Measurements from ENCODE around the gene PRKCE. TPM values are rescaled to one million over a fixed set of nuclear protein-coding genes. Genes with fewer than 3 reads are reported as not detected.

PRKCE gene
- total RNA-seq, 1 experiment from 2014 or later: 2.4 TPM

DNA sequence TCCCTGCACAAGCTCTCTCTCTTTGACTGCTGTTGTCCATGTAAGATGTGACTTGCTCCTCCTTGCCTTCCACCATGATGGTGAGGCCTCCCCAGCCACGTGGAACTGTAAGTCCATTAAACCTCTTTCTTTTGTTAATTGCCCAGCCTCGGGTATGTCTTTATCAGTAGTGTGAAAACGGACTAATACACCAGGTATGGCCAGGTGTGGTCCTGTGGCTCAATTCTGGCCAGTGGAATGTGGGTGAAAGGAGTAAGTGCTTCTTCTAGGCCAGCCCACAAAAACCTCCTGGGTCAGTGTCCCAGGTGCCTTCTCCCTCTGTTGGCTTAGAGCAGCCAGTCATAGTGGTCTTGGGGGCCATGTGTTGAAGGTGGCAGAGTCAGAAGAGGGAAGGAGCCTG is 57.0 kb downstream of the PRKCE start:
- Histone ChIP-seq H3K27ac (ENCODE audit: low read depth, low read length, poor library complexity, severe bottlenecking) (no peak overlapping the region), H3K27me3 (replicated peaks; ENCODE audit: insufficient read depth, low read depth, low read length, poor library complexity) (peaks cover 4% of the 10 kb centered on the region), H3K4me3 (ENCODE audit: low read depth, low read length, poor library complexity, severe bottlenecking) (no peak overlapping the region), H3K36me3 (ENCODE audit: insufficient read depth, low read length, poor library complexity, severe bottlenecking) (no peaks in the 10 kb centered on the region), H3K4me1 (ENCODE audit: insufficient read depth, low read length, poor library complexity, severe bottlenecking) (no peaks in the 10 kb centered on the region), H3K9me3 (ENCODE audit: low read depth, low read length, poor library complexity, severe bottlenecking) (no peaks in the 10 kb centered on the region)
- TF ChIP-seq, protein P1, sequence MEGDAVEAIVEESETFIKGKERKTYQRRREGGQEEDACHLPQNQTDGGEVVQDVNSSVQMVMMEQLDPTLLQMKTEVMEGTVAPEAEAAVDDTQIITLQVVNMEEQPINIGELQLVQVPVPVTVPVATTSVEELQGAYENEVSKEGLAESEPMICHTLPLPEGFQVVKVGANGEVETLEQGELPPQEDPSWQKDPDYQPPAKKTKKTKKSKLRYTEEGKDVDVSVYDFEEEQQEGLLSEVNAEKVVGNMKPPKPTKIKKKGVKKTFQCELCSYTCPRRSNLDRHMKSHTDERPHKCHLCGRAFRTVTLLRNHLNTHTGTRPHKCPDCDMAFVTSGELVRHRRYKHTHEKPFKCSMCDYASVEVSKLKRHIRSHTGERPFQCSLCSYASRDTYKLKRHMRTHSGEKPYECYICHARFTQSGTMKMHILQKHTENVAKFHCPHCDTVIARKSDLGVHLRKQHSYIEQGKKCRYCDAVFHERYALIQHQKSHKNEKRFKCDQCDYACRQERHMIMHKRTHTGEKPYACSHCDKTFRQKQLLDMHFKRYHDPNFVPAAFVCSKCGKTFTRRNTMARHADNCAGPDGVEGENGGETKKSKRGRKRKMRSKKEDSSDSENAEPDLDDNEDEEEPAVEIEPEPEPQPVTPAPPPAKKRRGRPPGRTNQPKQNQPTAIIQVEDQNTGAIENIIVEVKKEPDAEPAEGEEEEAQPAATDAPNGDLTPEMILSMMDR (conservative IDR thresholded peaks at IDR 0.05; ENCODE audit: low read depth, low read length): no peak
- TF ChIP-seq EZH2 (IDR thresholded peaks at IDR 0.05; ENCODE audit: borderline replicate concordance, low read depth, low read length, poor library complexity, severe bottlenecking): no peak
- BruUV-seq (replicated peaks): no TSS peak
- ChIA-PET CTCF (no interaction called here), POLR2A (ENCODE audit: low non-redundant PET) (no interaction called here)
- no peak for DNase-seq (ENCODE audit: low spot score)
- intact Hi-C loops (cut with micrococcal nuclease; ENCODE audit: unreplicated experiment): no loop called here

DNA sequence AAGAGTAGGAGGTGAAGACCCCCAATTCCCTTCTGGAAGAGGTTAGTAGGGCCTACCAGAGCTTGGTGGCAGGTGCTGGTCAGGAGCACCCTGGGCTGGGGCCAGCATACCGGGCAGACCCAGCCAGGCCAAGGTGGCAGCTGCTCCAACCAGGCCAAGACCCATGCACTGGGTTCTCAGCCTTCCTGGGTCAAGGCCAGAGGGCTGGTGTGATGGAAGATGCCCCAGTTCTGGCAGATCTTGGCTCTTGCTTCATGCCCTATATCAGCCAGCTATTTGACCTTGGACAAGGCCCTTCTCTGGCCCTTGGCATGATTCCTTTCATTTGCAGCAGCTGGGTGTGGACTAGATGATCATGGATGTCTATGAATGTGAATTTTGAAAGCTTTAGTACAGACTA is 57.7 kb downstream of the PRKCE start:
- intact Hi-C loops (cut with micrococcal nuclease; ENCODE audit: unreplicated experiment): no loop called here
- ChIA-PET POLR2A (ENCODE audit: low non-redundant PET) (no interaction called here), CTCF (no interaction called here)
- no TSS peak for BruUV-seq (replicated peaks)
- Histone ChIP-seq H3K9me3 (ENCODE audit: low read depth, low read length, poor library complexity, severe bottlenecking) (no peaks in the 10 kb centered on the region), H3K4me1 (ENCODE audit: insufficient read depth, low read length, poor library complexity, severe bottlenecking) (no peaks in the 10 kb centered on the region), H3K27ac (ENCODE audit: low read depth, low read length, poor library complexity, severe bottlenecking) (no peak overlapping the region), H3K4me3 (ENCODE audit: low read depth, low read length, poor library complexity, severe bottlenecking) (no peak overlapping the region), H3K27me3 (replicated peaks; ENCODE audit: insufficient read depth, low read depth, low read length, poor library complexity) (no peaks in the 10 kb centered on the region), H3K36me3 (ENCODE audit: insufficient read depth, low read length, poor library complexity, severe bottlenecking) (no peaks in the 10 kb centered on the region)
- TF ChIP-seq EZH2 (IDR thresholded peaks at IDR 0.05; ENCODE audit: borderline replicate concordance, low read depth, low read length, poor library complexity, severe bottlenecking): no peak
- TF ChIP-seq, protein P1 (conservative IDR thresholded peaks at IDR 0.05; ENCODE audit: low read depth, low read length): no peak
- DNase-seq (ENCODE audit: low spot score): no peak

DNA sequence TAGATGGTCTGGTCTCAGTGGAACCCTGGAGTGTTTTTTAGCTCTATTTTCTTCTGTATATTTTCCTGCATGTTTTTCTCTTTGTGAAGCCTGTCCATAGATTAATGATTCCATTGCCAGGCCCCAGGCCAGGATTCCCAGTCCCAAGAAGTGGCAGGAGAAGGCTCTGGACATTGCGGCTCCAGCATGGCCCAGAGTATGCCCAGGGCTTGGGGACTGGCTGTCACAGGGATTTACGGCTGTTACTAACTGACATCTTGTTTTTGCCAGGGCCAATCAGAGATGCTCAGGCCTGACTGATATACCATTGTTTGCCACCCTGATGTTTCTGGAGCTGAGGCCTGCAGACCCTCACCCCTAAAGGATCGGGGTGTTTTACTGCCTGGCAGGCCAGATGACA is 59.0 kb downstream of the PRKCE start:
- POLR2A ChIA-PET (ENCODE audit: low non-redundant PET): no interaction called here
- H3K4me3 ChIP-seq (ENCODE audit: low read depth, low read length, poor library complexity, severe bottlenecking): no peak overlapping the region
- H3K27me3 ChIP-seq (replicated peaks; ENCODE audit: insufficient read depth, low read depth, low read length, poor library complexity): no peaks in the 10 kb centered on the region
- DNase-seq (ENCODE audit: low spot score): no peak
- H3K4me1 ChIP-seq (ENCODE audit: insufficient read depth, low read length, poor library complexity, severe bottlenecking): no peaks in the 10 kb centered on the region
- TF ChIP-seq EZH2 (IDR thresholded peaks at IDR 0.05; ENCODE audit: borderline replicate concordance, low read depth, low read length, poor library complexity, severe bottlenecking): no peak
- TF ChIP-seq, protein P1 (conservative IDR thresholded peaks at IDR 0.05; ENCODE audit: low read depth, low read length): no peak
- no TSS peak for BruUV-seq (replicated peaks)
- CTCF ChIA-PET: no interaction called here
- H3K27ac ChIP-seq (ENCODE audit: low read depth, low read length, poor library complexity, severe bottlenecking): no peak overlapping the region
- intact Hi-C loops (cut with micrococcal nuclease; ENCODE audit: unreplicated experiment): no loop called here
- H3K36me3 ChIP-seq (ENCODE audit: insufficient read depth, low read length, poor library complexity, severe bottlenecking): no peaks in the 10 kb centered on the region
- no peaks in the 10 kb centered on the region for H3K9me3 ChIP-seq (ENCODE audit: low read depth, low read length, poor library complexity, severe bottlenecking)
